Measurements from ENCODE around the gene LKAAEAR1. TPM values are rescaled to one million over a fixed set of nuclear protein-coding genes. Genes with fewer than 3 reads are reported as not detected.

Gene LKAAEAR1
- total and polyA plus RNA-seq, 2 of the 13 experiments (the other 11 are each of a cell fraction or from before 2014, with no cell fraction given) = not detected

DNA sequence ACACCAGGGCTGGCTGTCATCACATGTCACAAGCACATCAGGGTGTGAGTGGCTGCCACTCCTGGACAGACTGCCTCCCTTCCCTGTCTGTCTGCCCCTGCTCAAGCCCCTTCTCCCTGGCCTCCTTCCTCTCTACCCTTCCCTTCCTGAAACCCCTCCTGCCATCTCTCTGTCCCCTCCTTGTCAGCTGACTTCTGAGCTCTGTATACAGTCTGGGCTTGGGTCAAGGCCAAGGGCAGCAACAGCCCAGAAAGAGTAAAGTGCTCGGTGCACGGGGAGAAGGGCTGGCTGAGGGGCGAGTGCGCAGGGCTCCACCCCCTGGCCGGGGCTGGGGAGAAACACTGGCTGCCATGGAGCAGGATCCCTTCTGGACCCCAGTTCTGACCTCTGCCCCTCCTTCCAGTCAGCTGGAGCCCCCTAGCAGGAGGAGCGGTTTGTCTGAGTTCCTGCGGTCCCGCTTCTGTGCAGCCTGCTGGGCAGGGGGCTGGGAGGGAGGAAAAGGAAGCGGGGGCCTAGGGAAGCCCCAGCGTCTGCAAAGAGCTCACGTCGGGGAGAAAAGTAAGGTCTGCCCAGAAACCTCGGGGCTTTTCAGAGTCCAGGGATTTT lies 2.0 kb downstream of the LKAAEAR1 start (continued):
- TF ChIP-seq, protein P1, sequence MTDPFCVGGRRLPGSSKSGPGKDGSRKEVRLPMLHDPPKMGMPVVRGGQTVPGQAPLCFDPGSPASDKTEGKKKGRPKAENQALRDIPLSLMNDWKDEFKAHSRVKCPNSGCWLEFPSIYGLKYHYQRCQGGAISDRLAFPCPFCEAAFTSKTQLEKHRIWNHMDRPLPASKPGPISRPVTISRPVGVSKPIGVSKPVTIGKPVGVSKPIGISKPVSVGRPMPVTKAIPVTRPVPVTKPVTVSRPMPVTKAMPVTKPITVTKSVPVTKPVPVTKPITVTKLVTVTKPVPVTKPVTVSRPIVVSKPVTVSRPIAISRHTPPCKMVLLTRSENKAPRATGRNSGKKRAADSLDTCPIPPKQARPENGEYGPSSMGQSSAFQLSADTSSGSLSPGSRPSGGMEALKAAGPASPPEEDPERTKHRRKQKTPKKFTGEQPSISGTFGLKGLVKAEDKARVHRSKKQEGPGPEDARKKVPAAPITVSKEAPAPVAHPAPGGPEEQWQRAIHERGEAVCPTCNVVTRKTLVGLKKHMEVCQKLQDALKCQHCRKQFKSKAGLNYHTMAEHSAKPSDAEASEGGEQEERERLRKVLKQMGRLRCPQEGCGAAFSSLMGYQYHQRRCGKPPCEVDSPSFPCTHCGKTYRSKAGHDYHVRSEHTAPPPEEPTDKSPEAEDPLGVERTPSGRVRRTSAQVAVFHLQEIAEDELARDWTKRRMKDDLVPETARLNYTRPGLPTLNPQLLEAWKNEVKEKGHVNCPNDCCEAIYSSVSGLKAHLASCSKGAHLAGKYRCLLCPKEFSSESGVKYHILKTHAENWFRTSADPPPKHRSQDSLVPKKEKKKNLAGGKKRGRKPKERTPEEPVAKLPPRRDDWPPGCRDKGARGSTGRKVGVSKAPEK (CRISPR knock-in tag; IDR thresholded peaks at IDR 0.05; ENCODE audit: borderline replicate concordance) = no peak
- TF ChIP-seq, protein P2, sequence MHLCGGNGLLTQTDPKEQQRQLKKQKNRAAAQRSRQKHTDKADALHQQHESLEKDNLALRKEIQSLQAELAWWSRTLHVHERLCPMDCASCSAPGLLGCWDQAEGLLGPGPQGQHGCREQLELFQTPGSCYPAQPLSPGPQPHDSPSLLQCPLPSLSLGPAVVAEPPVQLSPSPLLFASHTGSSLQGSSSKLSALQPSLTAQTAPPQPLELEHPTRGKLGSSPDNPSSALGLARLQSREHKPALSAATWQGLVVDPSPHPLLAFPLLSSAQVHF (CRISPR knock-in tag; IDR thresholded peaks at IDR 0.05) = no peak
- TF ChIP-seq ZNF337 (CRISPR knock-in tag; IDR thresholded peaks at IDR 0.05; ENCODE audit: borderline replicate concordance, low read depth) (no peak), MAFF (IDR thresholded peaks at IDR 0.05; ENCODE audit: low read depth, low read length) (no peak), HDAC2 (CRISPR knock-in tag; IDR thresholded peaks at IDR 0.05) (0 out of 2 replicates have a peak, but pooled peaks have one; percentile 39), MIXL1 (CRISPR knock-in tag; IDR thresholded peaks at IDR 0.05) (no peak), CCDC6 (CRISPR knock-in tag; IDR thresholded peaks at IDR 0.05) (no peak), ZNF614 (CRISPR knock-in tag; IDR thresholded peaks at IDR 0.05; ENCODE audit: borderline replicate concordance) (peak; percentile 70; the same call in 1 of the 2 replicates), MBNL3 (CRISPR knock-in tag; conservative IDR thresholded peaks at IDR 0.05) (no peak), ZNF629 (CRISPR knock-in tag; conservative IDR thresholded peaks at IDR 0.05) (no peak), ZNF567 (CRISPR knock-in tag; IDR thresholded peaks at IDR 0.05; ENCODE audit: borderline replicate concordance) (no peak), KMT2B (CRISPR knock-in tag; IDR thresholded peaks at IDR 0.05) (0 out of 2 replicates have a peak, but pooled peaks have one; percentile 38), GFI1 (CRISPR knock-in tag; IDR thresholded peaks at IDR 0.05; ENCODE audit: borderline replicate concordance) (no peak), SMARCC2 (IDR thresholded peaks at IDR 0.05) (no peak), MTA1 (CRISPR knock-in tag; IDR thresholded peaks at IDR 0.05; ENCODE audit: borderline replicate concordance) (peak; percentile 51; the same call in 1 of the 2 replicates), NCOA1 (CRISPR knock-in tag; IDR thresholded peaks at IDR 0.05) (no peak), POLR2AphosphoS2 (IDR thresholded peaks at IDR 0.05; ENCODE audit: low read depth, low read length) (no peak), SAP130 (CRISPR knock-in tag; IDR thresholded peaks at IDR 0.05; ENCODE audit: low read depth) (peak; percentile 76), POLR2AphosphoS5 (IDR thresholded peaks at IDR 0.05; ENCODE audit: low read depth, low read length) (no peak), ZNF501 (CRISPR knock-in tag; IDR thresholded peaks at IDR 0.05) (no peak)
- TF ChIP-seq, protein P3, sequence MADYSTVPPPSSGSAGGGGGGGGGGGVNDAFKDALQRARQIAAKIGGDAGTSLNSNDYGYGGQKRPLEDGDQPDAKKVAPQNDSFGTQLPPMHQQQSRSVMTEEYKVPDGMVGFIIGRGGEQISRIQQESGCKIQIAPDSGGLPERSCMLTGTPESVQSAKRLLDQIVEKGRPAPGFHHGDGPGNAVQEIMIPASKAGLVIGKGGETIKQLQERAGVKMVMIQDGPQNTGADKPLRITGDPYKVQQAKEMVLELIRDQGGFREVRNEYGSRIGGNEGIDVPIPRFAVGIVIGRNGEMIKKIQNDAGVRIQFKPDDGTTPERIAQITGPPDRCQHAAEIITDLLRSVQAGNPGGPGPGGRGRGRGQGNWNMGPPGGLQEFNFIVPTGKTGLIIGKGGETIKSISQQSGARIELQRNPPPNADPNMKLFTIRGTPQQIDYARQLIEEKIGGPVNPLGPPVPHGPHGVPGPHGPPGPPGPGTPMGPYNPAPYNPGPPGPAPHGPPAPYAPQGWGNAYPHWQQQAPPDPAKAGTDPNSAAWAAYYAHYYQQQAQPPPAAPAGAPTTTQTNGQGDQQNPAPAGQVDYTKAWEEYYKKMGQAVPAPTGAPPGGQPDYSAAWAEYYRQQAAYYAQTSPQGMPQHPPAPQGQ (CRISPR knock-in tag; IDR thresholded peaks at IDR 0.05; ENCODE audit: borderline replicate concordance) = no peak
- TF ChIP-seq, protein P4, sequence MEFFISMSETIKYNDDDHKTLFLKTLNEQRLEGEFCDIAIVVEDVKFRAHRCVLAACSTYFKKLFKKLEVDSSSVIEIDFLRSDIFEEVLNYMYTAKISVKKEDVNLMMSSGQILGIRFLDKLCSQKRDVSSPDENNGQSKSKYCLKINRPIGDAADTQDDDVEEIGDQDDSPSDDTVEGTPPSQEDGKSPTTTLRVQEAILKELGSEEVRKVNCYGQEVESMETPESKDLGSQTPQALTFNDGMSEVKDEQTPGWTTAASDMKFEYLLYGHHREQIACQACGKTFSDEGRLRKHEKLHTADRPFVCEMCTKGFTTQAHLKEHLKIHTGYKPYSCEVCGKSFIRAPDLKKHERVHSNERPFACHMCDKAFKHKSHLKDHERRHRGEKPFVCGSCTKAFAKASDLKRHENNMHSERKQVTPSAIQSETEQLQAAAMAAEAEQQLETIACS (CRISPR knock-in tag; IDR thresholded peaks at IDR 0.05) = 0 out of 2 replicates have a peak, but pooled peaks have one; percentile 25
- TF ChIP-seq, protein P5, sequence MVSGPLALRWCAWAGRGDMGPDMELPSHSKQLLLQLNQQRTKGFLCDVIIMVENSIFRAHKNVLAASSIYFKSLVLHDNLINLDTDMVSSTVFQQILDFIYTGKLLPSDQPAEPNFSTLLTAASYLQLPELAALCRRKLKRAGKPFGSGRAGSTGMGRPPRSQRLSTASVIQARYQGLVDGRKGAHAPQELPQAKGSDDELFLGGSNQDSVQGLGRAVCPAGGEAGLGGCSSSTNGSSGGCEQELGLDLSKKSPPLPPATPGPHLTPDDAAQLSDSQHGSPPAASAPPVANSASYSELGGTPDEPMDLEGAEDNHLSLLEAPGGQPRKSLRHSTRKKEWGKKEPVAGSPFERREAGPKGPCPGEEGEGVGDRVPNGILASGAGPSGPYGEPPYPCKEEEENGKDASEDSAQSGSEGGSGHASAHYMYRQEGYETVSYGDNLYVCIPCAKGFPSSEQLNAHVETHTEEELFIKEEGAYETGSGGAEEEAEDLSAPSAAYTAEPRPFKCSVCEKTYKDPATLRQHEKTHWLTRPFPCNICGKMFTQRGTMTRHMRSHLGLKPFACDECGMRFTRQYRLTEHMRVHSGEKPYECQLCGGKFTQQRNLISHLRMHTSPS (CRISPR knock-in tag; IDR thresholded peaks at IDR 0.05; ENCODE audit: low read depth) = 0 out of 2 replicates have a peak, but pooled peaks have one; percentile 37

All from HepG2 (cell line).